Suprapubic skin (tissue), 3 donors: ENCODE data around the gene SKAP2.

Experiments used
- EP300 ChIP-seq: sonication (generic); formaldehyde crosslinking; IDR thresholded peaks from one replicate; pipeline ENCODE4 v1.6.1; 2017; ENCODE audit warnings: antibody characterized with exemption
- POLR2A ChIP-seq, 2 donors: fragments of 450-650 bp; IDR thresholded peaks; one replicate each; pipeline ENCODE4 v1.6.1; 2017; ENCODE audit warnings: antibody characterized with exemption in 2 of 2, mild to moderate bottlenecking in 2 of 2, moderate library complexity in 2 of 2
- TF ChIP-seq, protein P1 (sequence below), 2 donors: fragments of 200-600 bp in 1 of 2; fragments of 450-650 bp in 1 of 2; sonication (generic) in 1 of 2; IDR thresholded peaks; one replicate each; pipeline ENCODE4 v1.5.1; 2016 to 2019; ENCODE audit warnings: antibody characterized with exemption in 2 of 2, mild to moderate bottlenecking in 1 of 2, moderate library complexity in 1 of 2

DNA sequence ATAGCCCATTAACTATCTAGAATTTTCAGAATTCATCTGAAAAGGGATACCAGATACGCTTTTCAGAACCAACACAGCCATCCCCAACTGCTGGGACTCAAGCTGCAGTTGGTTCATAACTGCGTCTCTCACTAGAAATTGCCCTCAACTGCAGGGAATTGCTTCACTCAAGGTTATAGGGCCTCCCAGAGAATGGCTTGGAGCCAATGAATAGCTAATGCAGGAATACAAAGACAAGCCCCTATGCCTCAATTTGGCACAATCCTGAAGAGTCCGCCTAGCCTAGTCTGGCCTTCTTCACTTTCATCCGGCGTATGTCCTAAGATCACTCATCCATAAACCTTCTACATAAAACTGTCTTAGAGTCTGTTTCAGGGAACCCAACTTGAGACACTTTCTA is 164.0 kb downstream of the SKAP2 start:
- TF ChIP-seq EP300 (no peak), POLR2A (IDR thresholded peaks at IDR 0.05) (no peak)
- TF ChIP-seq, protein P1, sequence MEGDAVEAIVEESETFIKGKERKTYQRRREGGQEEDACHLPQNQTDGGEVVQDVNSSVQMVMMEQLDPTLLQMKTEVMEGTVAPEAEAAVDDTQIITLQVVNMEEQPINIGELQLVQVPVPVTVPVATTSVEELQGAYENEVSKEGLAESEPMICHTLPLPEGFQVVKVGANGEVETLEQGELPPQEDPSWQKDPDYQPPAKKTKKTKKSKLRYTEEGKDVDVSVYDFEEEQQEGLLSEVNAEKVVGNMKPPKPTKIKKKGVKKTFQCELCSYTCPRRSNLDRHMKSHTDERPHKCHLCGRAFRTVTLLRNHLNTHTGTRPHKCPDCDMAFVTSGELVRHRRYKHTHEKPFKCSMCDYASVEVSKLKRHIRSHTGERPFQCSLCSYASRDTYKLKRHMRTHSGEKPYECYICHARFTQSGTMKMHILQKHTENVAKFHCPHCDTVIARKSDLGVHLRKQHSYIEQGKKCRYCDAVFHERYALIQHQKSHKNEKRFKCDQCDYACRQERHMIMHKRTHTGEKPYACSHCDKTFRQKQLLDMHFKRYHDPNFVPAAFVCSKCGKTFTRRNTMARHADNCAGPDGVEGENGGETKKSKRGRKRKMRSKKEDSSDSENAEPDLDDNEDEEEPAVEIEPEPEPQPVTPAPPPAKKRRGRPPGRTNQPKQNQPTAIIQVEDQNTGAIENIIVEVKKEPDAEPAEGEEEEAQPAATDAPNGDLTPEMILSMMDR (IDR thresholded peaks at IDR 0.05), result no peak
